DOHH2 (cell line): ENCODE data around the gene ACOX3.

Experiments used
- H3F3A ChIP-seq: fragments of 200-600 bp; sonication (generic), shearing (Covaris generic); 2 replicates; pipeline ENCODE4 v1.6.0; 2016; ENCODE audit warnings: antibody characterized with exemption, mild to moderate bottlenecking; ENCODE audit not compliant: control insufficient read depth, insufficient read depth
- H3K27ac ChIP-seq: fragments of 200-600 bp; sonication (generic); 2 replicates; pipeline ENCODE4 v1.5.1; 2014; ENCODE audit warnings: low read depth, mild to moderate bottlenecking, low read length, moderate library complexity
- H3K27me3 ChIP-seq: fragments of 200-600 bp; sonication (generic); 2 replicates; pipeline ENCODE4 v1.6.1; 2014; ENCODE audit warnings: mild to moderate bottlenecking, low read length, mixed read lengths; ENCODE audit not compliant: control insufficient read depth
- H3K36me3 ChIP-seq: fragments of 200-600 bp; sonication (generic); 2 replicates; pipeline ENCODE4 v1.6.1; 2014; ENCODE audit warnings: mild to moderate bottlenecking, low read length, moderate library complexity, mixed read lengths; ENCODE audit not compliant: control insufficient read depth
- H3K4me1 ChIP-seq: fragments of 200-600 bp; sonication (generic); 2 replicates; pipeline ENCODE4 v1.6.1; 2014; ENCODE audit warnings: mild to moderate bottlenecking, low read length, mixed read lengths; ENCODE audit not compliant: control insufficient read depth
- H3K4me2 ChIP-seq: fragments of 200-600 bp; sonication (generic); 2 replicates; pipeline ENCODE4 v1.6.0; 2014; ENCODE audit warnings: mild to moderate bottlenecking, low read length, moderate library complexity
- H3K4me3 ChIP-seq: fragments of 200-600 bp; sonication (generic); 2 replicates; pipeline ENCODE4 v1.5.1; 2014; ENCODE audit warnings: mild to moderate bottlenecking, low read length, mixed read lengths
- H3K79me2 ChIP-seq: fragments of 200-600 bp; sonication (generic); 2 replicates; pipeline ENCODE4 v1.6.1; 2014; ENCODE audit warnings: mild to moderate bottlenecking, low read length, mixed read lengths; ENCODE audit not compliant: control insufficient read depth
- H3K9me2 ChIP-seq: fragments of 200-600 bp; sonication (generic); replicated peaks from 2 replicates; pipeline ENCODE4 v1.6.1; 2014; ENCODE audit warnings: mild to moderate bottlenecking, low read length, mixed read lengths; ENCODE audit not compliant: control insufficient read depth
- H3K9me3 ChIP-seq: fragments of 200-600 bp; sonication (generic); 2 replicates; pipeline ENCODE4 v1.6.1; 2014; ENCODE audit warnings: antibody characterized with exemption, low read length, mixed read lengths; ENCODE audit not compliant: control insufficient read depth, insufficient read depth
- H4K20me1 ChIP-seq: fragments of 200-600 bp; sonication (generic); 2 replicates; pipeline ENCODE4 v1.6.0; 2014; ENCODE audit warnings: low read depth, mild to moderate bottlenecking, antibody characterized with exemption, low read length, moderate library complexity; ENCODE audit not compliant: control insufficient read depth, insufficient read depth
- CTCF ChIP-seq: fragments of 200-600 bp; sonication (generic); IDR thresholded peaks from one replicate; pipeline ENCODE4 v1.5.1; 2014; ENCODE audit warnings: antibody characterized with exemption, mild to moderate bottlenecking, low read depth, low read length; ENCODE audit not compliant: poor library complexity, severe bottlenecking
- EZH2phosphoT487 ChIP-seq: fragments of 200-600 bp; sonication (generic); IDR thresholded peaks from 2 replicates; pipeline ENCODE4 v1.6.1; 2017; ENCODE audit warnings: borderline replicate concordance, mild to moderate bottlenecking, antibody characterized with exemption, low read length, moderate library complexity, mixed read lengths

The ACOX3 gene

GRCh38 chr4:8324640-8325239 lies 115.8 kb downstream of the ACOX3 start:
- H3K79me2 ChIP-seq = no peaks in the 10 kb centered on the region
- H3F3A ChIP-seq = no peaks in the 10 kb centered on the region
- no peaks in the 10 kb centered on the region for H4K20me1 ChIP-seq
- no peaks in the 10 kb centered on the region for H3K27me3 ChIP-seq
- H3K27ac ChIP-seq = no peak overlapping the region
- 0 out of 2 replicates have a peak, but pooled peaks cover under 1% of the 10 kb centered on the region for H3K4me1 ChIP-seq
- no peaks in the 10 kb centered on the region for H3K36me3 ChIP-seq
- H3K9me3 ChIP-seq = no peaks in the 10 kb centered on the region
- no peaks in the 10 kb centered on the region for H3K9me2 ChIP-seq
- TF ChIP-seq CTCF (no peak), EZH2phosphoT487 (no peak)
- H3K4me3 ChIP-seq = no peak overlapping the region
- H3K4me2 ChIP-seq = no peak overlapping the region

DNA sequence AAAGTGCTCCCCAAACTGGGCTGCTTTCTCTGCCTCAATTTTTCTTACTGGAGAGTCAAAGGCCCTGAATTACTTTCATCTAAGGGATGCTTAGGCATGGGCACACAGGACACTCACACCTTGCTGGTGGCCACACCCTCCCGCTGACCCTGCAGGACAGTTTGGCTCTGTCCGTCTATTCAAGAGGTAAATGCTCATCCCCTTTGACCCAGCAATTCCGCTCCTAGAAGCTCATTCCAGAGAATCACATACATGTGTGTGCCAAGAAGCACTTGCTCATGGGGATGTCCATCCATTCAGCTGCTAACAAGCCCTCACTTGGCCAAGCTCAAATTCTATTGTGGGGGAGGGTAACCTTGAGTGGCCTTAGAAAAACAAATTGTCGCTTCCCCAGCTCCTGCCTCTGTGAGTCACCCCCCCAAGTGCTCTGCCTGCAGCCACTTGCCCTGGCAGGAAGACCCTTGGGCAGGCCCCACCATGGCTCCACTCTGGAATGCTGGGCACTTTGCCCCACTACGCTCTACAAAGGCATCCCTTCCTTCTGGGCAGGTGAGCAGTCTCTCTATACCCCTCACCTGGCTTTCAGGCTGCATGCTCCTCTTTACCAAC lies 116.5 kb downstream of the ACOX3 start:
- H3K79me2 ChIP-seq = no peaks in the 10 kb centered on the region
- H3K4me1 ChIP-seq = 0 out of 2 replicates have a peak, but pooled peaks cover 3% of the 10 kb centered on the region
- no peaks in the 10 kb centered on the region for H3K9me2 ChIP-seq
- TF ChIP-seq EZH2phosphoT487 (no peak), CTCF (no peak)
- no peaks in the 10 kb centered on the region for H3K9me3 ChIP-seq
- H3K36me3 ChIP-seq = no peaks in the 10 kb centered on the region
- no peak overlapping the region for H3K4me3 ChIP-seq
- H3F3A ChIP-seq = no peaks in the 10 kb centered on the region
- H4K20me1 ChIP-seq = no peaks in the 10 kb centered on the region
- H3K4me2 ChIP-seq = no peak overlapping the region
- no peak overlapping the region for H3K27ac ChIP-seq
- H3K27me3 ChIP-seq = no peaks in the 10 kb centered on the region

GRCh38 chr4:8322794-8323704 lies 117.5 kb downstream of the ACOX3 start:
- Histone ChIP-seq H3K9me3 (no peaks in the 10 kb centered on the region), H3K9me2 (no peaks in the 10 kb centered on the region), H3K27me3 (no peaks in the 10 kb centered on the region), H3K36me3 (no peaks in the 10 kb centered on the region), H3K27ac (no peak overlapping the region), H3K79me2 (no peaks in the 10 kb centered on the region), H4K20me1 (no peaks in the 10 kb centered on the region), H3K4me3 (no peak overlapping the region), H3F3A (no peaks in the 10 kb centered on the region), H3K4me2 (no peak overlapping the region), H3K4me1 (peaks cover 5% of the 10 kb centered on the region; the same call in 1 of the 2 replicates)
- no peak for TF ChIP-seq CTCF
- no peak for TF ChIP-seq EZH2phosphoT487
